Activated T-cell treated with anti-CD3 and anti-CD28 coated beads for 4 hours (primary cell): Measurements from ENCODE around the gene MFSD11.
"Not testable (repeated sequence)": the region's sequence is repeated elsewhere in the genome, so short reads cannot be mapped to it uniquely, and the experiment has no call there.

Experiments
- DNase-seq: peaks from one replicate; pipeline ENCODE4 v3.0.0-alpha.2; 2020

MFSD11 gene

DNA sequence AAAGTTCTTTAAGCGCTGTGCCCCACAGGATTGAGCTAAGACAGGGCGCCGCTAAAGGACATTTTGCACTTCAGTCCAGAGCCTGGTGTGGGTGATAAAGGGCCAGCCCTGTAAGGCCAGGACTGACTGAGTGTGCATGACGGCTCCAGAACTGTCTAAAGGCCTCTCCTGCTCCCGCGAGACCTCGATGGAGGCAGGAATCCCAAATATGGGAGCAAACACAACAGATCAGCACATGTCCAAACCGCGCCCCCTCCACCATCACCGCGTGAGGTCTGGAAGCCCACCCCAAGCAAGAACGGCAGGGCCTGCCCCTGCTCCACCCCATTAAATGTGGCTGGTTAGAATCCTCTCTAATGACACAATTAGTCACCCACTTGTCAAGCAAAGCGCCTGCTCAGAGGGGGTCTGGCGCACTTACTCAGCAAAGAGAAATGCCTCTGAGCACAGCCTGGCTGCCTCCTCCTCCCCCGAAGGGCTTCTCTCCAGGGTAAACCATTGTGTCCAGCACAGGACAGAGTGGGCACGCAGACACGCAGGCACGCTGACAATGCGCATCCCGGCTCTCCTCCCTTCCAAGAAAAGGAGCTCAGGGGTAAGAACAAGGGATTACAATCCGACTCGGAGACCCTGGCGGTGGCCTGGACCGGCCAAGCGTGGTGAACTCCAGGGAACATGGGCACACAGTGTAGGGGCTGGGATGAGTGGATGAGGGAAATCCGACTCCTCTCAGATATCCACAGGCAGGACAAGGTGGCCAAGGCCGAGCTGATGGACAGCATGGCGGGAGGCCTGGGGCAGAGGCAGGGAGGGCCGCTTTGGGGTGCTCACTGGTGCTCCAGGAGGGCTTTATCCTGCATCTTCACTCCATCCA lies 28.6 kb upstream of the MFSD11 start:
- DNase-seq = no peak

DNA sequence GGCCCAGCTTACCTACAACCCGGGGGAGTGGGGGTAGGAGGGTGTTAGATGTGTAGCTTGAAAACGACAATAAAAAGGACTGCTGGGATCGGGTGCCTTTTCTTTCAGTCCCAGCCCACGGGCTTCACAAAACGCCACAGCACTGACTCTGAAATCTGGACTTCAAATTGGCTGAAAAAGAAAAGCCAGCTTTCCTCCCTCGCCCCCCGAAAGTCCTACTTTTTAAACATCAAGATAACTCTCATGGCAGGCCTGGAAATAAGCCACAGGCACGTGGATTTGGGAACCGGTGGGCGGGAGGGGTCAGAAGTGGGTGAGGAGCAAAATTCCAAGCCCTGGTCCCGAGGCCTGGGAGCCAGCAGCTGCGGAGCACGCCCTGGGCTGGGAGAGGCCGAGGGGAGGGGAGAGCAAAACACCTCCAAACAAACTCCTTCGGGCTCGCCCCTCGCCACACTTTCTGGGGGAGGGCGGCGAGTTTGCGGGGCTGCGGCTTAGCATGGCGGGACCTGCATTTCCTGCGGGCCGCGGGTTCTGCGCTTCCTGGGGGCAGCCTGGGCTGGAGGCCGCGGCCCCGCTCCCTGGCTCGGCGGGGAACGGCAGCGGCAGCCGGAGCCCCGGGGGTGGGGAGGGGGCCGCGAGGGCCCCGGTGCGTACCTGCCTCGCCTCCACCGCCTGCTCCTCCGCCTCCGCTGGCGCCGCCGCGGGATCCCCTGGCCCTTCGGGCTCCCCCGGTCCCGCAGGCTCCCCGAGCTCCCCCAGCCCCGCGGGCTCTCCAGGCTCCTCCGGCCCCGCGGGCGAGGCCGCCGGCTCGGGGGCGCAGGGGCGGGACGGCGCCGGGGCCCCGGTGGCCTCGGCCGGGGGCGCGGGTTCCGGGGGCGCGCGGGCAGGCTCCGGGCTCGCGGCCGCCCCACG lies 27.7 kb upstream of the MFSD11 start:
- not testable (repeated sequence) for DNase-seq

DNA sequence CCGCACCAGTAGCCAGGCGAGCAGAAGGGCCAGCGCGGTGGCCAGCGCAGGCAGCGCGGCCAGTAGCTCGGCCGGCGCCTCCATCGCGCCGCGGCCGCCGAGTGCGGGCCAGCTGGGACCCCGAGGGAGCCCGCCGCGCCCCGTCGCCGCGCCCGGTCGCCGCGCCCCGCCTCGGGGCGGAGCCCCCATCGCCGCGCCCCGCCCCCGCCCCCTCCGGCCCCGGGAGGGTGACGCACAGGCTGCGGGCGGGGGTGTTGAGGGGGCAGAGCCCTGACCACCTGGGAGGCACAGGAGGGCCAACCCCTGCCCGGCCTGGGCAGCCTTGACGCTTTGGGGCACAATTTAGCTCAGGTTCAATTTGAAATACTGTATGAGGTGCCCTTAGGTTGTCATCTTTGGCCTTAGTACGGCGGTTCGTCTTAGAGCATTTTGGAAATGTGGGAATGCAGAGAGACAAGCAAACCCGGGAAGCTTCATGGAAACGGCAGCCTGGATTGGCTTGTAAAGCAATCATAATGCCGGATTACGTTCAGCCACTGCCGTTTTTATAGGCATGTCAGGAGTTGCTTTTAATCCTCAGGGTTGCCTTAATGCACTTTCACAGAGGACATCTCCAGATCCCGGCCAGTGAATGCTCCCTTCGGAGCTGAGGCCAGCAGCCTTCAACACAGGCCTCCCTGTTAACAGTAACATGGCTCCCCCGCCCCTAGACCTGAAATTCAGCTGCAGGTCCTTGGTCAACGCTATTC lies 26.9 kb upstream of the MFSD11 start, which contains the start of gene MXRA7:
Gene MXRA7, minus strand, starts transcription at position 103 of the 749 bp plus-strand sequence. Its CDS starts 19 bp downstream, at position 84.
- peak; percentile 38 for DNase-seq

DNA sequence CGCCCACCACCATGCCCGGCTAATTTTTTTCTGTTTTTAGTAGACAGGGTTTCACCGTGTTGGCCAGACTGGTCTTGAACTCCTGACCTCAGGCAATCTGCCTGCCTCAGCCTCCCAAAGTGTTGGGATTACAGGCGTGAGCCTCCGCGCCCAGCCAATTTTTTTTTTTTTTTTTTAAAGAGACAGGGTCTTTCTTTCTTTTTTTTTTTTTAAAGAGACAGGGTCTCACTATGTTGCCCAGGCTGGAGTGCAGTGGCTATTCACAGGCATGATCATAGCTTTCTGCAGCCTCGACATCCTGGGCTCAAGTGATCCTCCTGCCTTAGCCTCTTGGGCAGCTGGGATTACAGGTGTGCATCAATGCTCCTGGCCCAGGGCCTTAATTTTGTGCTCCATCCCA lies 25.6 kb upstream of the MFSD11 start:
- DNase-seq = not testable (repeated sequence)

DNA sequence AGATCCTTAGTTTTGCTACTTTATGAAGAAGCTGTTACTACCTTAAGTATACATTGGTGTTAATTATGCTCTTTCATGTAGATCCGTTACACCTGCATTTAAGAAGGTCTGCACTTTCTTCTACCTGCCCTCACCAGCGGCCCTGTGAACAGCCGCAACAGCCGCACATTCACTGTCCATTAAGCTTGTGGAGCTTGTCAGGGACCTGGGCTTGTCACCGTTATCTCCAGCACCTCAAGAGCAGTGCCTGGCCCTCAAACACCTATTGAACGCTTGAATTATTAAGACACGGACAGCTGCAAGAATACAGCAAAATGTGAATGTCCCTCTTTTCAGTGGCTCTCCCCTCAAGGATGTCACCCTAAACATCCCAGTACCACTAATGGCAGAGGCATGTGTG lies 24.2 kb upstream of the MFSD11 start:
- no peak for DNase-seq

DNA sequence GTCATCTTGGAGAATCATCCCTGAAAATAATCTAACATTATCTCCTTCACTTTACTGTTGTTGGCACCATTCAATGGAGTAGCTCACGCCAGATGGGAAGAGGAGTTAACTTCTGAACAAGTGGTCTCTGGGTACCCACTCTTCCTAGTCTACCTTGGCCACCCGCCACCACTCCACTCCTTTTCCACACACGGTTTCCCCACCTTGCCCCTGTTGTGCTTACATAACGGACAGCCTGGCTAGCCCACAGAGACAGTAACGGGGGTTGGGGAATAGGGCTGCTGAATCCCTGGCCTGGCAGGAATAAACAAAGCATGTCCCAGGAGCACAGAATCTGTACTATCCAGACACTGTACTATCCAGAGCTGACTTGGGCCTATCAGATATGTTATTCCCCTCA lies 23.6 kb upstream of the MFSD11 start:
- DNase-seq = no peak

DNA sequence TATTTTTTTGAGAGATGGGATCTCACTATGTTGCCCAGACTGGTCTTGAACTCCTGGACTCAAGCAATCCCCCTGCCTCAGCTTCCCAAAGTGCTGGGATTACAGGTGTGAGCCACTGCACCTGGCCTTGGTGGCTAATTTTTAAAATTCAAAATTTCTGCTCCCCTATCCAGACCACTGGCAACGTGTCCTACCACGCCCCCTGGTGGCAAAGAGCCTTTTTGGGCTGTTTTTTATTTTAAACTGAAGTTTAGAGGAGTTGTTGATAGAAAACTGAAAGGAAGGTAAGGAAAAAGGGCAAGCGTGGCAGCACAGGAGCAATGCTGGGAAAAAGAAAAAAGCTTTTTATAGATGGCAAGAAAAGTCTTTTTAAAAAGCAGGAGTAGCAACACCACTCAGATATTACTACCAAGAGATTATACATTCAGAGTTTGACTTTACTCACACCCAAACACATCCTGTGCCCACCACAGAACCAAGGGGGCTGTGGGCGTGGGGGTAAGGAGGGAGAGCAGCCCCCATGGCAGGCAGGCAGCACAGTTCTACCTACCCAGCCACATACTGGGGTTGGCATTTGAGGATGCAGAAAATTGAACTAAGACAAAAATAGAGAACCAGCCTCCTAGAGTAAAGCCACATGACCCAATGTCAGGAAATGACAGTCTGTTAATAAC lies 23.0 kb upstream of the MFSD11 start:
- peak; percentile 81 for DNase-seq

DNA sequence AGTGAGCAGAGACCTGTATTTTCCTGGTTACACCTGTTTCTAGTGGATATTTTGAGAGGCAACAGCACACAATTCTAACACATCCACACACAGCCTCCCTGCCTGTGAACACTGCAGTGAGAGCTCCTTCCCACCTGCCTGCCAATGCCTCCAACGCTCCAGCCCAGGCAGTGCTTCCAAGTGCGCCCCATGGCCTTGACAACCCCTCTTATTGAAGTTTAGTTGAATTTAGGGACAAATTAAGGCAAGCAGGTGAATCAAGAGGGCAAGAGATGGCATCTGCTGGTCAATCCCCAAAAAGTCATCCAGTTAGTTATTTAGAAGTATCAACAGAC lies 22.5 kb upstream of the MFSD11 start:
- DNase-seq = no peak

DNA sequence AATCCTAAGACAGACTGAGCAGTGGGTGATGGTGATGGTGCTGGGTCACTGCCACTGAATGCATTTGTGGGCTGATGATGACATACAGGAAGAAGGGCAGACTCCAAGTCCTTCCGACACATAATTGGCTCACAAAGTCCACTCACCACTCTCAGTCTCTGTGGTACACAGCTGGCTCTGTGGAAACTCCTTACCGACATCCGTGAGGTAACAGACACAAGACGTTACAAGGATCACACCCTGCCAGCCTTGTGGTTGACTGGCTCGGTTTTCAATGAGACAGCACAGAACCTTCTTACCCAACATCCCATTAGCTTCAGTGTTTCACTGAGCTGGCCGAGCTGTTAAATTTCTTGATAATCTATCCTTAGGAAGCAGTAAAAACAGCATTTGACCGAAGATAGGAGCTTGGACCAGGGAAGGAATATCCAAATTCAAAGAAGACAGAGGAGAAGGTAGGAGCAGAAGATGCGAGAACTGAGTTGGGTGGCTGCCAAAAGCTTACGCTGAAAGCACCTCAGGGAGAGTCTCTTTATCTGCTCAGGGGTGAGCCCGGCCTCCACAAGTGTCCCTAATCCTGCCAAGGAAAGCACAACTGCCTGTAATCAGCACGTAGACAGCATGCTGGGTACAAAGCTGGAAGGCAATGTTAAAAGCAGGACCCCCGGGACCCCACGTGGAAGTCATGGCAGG lies 21.6 kb upstream of the MFSD11 start:
- DNase-seq = no peak

DNA sequence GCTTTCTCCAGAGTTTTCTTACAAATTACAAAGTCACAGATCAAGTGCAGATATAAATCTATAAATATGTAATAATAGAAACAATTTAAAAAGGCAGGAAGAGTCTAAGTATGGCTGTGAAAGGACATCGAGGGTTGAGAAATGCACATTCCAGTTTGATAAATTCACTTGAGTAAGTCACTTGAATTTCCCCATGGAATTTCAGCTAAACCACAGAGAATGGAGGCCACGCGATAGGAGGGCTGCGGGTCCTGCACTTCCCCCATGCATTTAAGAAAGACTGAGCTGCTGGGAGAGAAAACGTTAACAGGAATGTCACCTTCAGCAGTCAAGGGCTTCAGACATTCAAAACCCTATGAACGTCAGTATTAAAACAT lies 21.1 kb upstream of the MFSD11 start:
- no peak for DNase-seq

DNA sequence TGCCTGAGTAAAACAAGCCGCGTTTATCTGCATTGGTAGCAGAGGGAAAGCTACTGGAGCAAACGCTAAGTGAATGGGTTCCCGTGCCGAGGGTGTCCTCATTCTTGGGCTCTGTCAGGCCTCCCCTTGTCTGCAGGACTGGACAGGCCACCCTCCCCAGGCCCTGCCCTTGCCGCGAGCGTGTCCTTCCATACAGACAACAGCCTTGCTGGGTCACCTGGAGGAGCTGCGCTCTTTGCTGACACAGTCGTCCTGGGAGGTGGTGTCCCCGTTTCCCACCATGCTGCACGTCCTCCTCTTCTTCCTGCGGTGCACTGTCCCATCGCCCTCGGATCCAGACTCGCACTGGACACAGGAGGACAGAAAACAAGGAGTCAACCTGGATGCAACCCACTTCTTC lies 19.4 kb upstream of the MFSD11 start:
- DNase-seq = no peak

DNA sequence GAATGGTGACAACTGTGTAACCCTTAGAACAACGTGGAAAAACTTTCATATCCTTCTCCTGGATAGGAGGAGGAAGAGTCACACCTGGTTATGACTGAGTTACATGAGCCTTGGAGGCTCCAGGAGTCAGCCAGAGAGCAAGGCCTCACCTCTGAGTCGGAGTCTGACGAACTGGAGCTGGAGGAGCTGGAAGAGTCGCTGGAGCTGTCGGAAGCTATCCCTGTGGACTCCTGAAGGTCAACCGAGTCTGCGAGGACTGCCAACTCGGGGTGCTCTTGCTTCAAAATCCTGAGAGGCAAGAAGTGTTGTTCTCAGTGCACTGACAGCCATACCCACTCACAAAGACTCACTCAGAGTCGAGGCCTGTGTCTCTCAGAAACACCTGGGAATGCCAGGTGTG lies 17.7 kb upstream of the MFSD11 start:
- DNase-seq = no peak

DNA sequence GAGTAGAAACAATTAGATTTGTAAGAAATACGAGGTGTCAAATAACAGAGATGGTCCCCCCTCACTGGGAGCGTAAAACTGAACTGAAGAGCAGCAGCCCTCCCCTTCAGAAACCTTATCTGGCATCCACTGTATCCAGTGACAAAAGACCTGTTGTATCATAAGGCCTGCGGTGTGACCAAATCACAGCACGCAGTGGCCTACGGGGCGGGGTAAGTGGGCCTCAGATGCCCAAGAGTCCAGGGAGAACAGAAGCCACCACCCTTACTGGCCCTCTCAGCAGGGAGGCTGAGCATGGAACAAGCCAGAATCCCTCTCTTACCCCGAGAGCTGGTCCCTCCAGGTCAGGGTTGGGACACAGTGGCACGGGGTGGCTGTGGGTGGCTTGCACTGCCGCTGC lies 17.0 kb upstream of the MFSD11 start:
- no peak for DNase-seq

DNA sequence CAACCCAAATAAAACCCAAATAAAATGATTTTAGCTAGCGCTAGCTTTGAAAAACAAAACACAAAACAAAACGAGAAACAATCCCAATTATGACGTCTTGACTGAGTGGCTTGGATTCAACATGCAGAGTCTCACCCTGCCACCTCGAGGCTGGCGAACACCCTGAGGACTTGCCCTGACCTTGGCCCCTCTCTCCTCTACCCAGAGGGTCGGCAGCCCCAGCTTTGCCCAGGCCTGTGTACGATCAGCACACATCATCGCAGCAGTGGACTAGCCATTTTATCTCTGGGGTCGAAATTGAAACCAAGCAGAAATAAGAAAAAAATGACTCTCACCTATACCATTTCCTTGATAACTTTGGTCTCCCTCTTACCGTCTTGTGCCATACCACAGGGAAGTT lies 16.5 kb upstream of the MFSD11 start:
- no peak for DNase-seq

DNA sequence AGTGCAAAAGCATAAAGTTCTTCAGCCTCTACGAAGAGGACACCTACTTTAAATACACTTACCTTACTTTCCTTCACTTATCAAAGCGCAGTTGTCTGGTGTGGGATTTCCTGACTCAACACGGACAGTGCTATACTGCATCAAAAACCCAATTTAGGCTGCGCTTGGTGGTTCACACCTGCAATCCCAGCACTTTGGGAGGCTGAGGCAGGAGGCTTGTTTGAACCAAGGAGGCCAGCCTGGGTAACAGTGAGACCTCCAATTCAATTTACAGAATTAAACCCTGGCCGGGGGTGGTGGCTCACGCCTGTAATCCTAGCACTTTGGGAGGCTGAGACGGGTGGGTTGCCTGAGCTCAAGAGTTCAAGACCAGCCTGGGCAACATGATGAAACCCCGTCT lies 15.6 kb upstream of the MFSD11 start:
- DNase-seq = no peak

DNA sequence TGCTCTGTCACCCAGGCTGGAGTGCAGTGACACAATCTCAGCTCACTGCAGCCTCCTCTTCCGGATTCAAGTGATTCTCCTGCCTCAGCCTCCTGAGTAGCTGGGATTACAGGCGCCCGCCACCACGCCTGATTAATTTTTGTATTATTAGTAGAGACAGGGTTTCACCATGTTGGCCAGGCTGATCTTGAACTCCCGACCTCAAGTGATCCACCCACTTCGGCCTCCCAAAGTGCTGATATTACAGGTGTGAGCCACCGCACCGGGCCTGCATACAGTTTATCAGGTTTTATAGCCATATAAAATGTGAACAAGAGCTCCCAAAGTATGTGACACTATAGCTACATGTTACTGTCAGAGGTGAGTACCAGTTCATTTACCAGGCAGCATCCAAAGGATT lies 14.9 kb upstream of the MFSD11 start:
- DNase-seq = not testable (repeated sequence)

DNA sequence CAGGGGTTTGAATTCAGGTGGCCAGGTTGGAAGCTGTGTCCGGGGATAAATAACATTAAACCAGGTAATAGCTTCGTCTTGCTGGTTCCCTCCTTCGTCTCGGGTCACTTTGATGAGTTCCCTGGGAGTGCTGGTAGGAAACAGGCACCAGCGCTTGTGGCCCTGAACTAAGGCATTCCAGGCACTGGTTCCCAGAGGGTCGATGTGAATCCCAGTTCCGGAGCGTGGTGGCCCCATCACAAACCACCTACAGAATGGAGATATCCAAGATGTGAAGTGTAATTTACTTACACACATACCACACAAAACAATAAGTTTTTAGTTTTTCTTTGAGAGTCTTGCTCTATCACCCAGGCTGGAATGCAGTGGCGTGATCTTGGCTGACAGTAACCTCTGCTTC lies 14.1 kb upstream of the MFSD11 start:
- DNase-seq = no peak

DNA sequence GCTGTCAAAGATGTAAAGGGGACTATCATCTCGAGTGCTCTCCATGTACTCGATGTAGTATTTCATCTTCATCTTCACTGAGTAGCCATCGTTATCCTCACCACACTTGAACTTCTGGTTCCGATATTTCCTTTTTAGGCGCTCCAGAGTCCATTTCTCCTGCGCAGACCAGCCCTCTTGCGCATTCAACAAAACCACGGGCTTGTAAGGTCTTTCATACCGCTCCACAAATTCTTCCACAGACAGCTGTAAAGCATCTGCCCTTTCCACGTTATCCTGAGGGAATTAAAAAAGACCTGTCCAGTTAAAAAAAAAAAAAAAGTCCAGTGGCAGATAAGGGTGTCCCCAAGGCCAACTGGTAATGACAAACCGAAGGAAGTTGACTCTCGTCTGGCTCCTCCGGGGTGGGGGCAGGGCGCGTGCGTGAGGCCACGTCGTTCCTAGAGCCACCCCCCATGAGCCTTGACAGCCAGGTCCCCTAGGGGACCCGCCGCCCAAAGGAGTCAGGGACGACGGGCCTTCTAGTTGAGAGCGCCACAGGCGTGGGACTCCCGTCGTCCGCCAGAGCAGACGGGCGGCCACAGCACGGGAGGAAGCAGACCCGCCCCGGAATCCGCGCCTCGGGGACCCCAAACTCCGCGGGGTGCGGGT lies 12.2 kb upstream of the MFSD11 start:
- DNase-seq = peak; percentile 63

DNA sequence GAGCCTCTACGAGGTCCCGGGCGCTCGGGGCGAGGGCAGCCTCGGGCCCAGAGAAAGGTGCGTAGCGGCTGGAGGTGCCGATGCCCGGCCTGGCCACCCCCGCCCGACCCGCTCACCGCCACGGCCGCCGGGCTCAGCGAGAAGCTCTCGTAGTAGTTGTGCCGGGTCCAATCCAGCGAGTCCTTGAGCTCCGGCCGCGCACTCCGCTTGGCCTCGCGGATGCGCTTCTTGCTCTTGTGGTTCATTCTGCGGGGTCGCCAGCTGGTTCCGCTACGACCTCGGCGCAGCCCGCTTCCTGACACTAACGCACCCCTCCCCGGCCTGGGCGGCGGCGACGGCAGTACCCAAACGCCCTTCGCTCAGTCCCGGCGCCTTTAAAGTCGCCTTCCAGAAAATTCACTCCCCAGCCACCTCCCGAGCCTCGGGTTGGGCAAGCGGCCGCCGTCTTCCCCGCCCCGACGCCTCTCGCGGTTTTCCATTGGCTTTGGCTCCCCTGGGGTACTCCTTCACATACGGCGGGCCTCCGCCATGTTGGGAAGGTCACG lies 11.6 kb upstream of the MFSD11 start, which contains the start of gene JMJD6:
Gene JMJD6, minus strand, starts transcription at position 376 of the 545 bp plus-strand sequence. Its CDS starts 131 bp downstream, at position 245.
- peak; percentile 84 for DNase-seq

DNA sequence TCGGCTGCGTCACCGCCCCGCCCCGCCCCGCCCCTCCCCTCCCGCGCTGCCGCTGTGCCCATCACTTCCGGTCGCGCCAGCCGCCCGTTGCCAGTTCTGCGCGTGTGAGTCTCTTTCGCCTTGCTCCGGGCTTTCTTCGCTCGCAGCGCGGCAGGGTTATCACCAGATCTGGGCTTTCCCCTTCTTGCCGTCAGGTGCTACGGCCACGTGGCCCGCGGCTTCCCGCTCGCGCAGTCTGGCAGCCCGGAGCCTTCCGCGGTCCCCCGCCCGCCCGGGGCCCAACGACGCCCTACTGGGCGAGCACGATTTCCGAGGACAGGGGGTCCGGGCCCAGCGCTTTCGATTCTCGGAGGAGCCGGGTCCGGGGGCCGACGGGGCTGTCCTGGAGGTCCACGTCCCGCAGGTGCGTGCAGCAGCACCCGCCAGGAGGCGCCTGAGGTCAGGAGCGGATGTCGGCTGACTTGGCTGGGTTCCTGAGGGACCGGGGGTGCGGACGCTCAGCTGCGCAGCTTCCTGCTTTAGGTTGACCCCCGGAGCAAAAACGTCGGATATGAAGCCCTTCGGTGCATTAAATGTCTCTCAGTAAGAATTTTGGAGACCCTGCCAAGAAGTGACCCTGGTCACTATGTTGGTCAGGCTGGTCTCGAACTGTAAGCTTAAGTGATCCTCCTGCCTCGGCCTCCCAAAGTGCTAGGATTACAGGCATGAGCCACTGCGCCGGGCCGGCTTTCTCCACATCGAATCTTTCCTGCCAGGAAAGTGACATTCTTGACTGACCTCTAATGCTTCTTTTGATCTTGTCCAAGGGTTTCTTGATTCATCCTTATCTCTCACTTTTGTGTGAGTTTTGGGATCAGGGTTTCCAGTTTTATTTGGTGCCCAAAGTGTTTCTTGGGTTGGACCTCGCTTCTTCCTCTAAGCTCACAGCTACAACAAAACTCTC lies 10.9 kb upstream of the MFSD11 start, which contains the start of gene METTL23:
Gene METTL23, plus strand, starts transcription at position 64 of the 943 bp plus-strand sequence. CDS start 2,872 bp downstream, outside the sequence.
- peak; percentile 58 for DNase-seq
